Retinal pigment epithelial cell (primary cell): ENCODE data around the gene LMAN1.

Experiments used
- DNase-seq: peaks from one replicate; pipeline ENCODE4 v3.0.0-alpha.2; 2010; ENCODE audit warnings: low read depth
- H3K4me3 ChIP-seq: 2 replicates; pipeline ENCODE4 v1.5.1; 2011; ENCODE audit warnings: mild to moderate bottlenecking, low read length, control low read depth, moderate library complexity
- CTCF ChIP-seq: conservative IDR thresholded peaks from 2 replicates; pipeline ENCODE4 v1.5.1; 2011; ENCODE audit warnings: low read depth, low read length, control low read depth, inconsistent platforms

LMAN1 gene

GRCh38 chr18:59325965-59326364 lies 33.1 kb downstream of the LMAN1 start:
- DNase-seq, result no peak
- no peak overlapping the region for H3K4me3 ChIP-seq
- no peak for TF ChIP-seq CTCF

GRCh38 chr18:59324623-59324971 lies 34.5 kb downstream of the LMAN1 start:
- DNase-seq, result no peak
- no peak overlapping the region for H3K4me3 ChIP-seq
- no peak for TF ChIP-seq CTCF

GRCh38 chr18:59323931-59324622 lies 35.0 kb downstream of the LMAN1 start:
- DNase-seq, result no peak
- no peak for TF ChIP-seq CTCF
- H3K4me3 ChIP-seq, result no peak overlapping the region

GRCh38 chr18:59318460-59319050 lies 40.5 kb downstream of the LMAN1 start, which contains the start of gene CPLX4:
CPLX4 (minus strand) TSS chr18:59318649; CDS start chr18:59318462, 187 bp downstream.
- no peak within 1 kb of the TSS for H3K4me3 ChIP-seq
- DNase-seq, result no peak
- no peak for TF ChIP-seq CTCF

- H3K4me3 ChIP-seq, result no peak overlapping the region
- no peak for DNase-seq
- no peak for TF ChIP-seq CTCF
These were observed 47.4 kb downstream of the LMAN1 start for GRCh38 chr18:59311631-59312030.

GRCh38 chr18:59308938-59309260 lies 50.2 kb downstream of the LMAN1 start:
- no peak for DNase-seq
- H3K4me3 ChIP-seq, result peak overlapping the region; percentile 38

More at GRCh38 chr18:59308938-59309260, 50.2 kb downstream of the LMAN1 start:
- no peak for TF ChIP-seq CTCF
